SK-N-MC (cell line): ENCODE data around the gene TTC21A.

Source experiments
- EZH2 ChIP-seq: fragments of 200-600 bp; sonication (generic); IDR thresholded peaks from one replicate; pipeline ENCODE4 v1.6.1; 2017; ENCODE audit warnings: antibody characterized with exemption
- FOXP2 ChIP-seq: optimal IDR thresholded peaks from 2 replicates; pipeline ENCODE3; 2011; ENCODE audit warnings: mild to moderate bottlenecking, moderate library complexity; ENCODE audit not compliant: insufficient read depth; ENCODE audit errors: extremely low read length, control extremely low read depth
- POLR2AphosphoS5 ChIP-seq: IDR thresholded peaks from 2 replicates; pipeline ENCODE4 v1.6.1; 2012; ENCODE audit warnings: mild to moderate bottlenecking, low read depth, low read length, borderline replicate concordance

GRCh38 chr3:39118931-39119660 lies 11.6 kb downstream of the TTC21A start:
- no peak for TF ChIP-seq POLR2AphosphoS5
- no peak for TF ChIP-seq EZH2
- no peak for TF ChIP-seq FOXP2
